ENCODE data around the gene CEP350.
"Not testable (repeated sequence)": the region's sequence is repeated elsewhere in the genome, so short reads cannot be mapped to it uniquely, and the experiment has no call there.

Gene CEP350

GRCh38 chr1:179941454-179941853 is 13.2 kb upstream of the CEP350 start:
- in situ Hi-C loops (cut with MboI; ENCODE audit: low sequenced_read_pairs): no loop called here

- in situ Hi-C loops (cut with MboI; ENCODE audit: low sequenced_read_pairs): no loop called here
Measured at GRCh38 chr1:179950651-179951050, 4.0 kb upstream of the CEP350 start.

DNA sequence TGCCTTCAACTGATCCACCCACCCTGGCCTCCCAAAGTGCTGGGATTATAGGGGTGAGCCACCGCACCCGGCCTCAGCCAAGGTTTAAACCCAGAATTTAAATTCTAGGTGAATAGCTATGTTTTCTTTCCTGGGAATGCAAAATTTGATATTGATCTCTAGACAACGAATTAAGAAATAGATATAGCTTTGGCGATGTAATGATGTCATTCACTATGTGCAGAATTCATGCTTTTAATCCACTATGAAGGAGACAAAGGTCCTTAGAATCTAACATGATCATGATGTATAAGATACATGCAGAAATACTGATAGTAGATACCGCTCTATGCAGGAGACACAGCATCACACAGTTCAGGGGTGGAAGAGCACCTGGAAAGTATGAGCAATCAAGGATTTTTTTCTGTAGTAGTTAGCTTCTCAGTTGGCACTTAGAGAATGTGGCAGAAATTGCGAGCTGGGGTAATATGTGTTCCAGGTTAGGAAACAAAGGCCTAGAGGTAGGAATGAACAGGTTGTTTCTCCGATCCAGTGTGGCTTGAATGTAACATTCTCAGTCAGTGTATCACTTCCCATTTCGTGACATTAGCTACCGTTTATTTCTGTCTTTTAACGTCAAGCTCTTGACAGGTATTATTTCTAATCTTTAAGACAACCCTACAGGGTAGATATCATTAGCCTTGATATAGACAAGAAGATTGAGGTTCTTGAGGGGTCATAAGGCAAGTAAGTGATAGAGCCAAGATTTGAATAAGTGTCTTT is 3.0 kb upstream of the CEP350 start:
- in situ Hi-C loops (cut with MboI; ENCODE audit: low sequenced_read_pairs): no loop called here

- in situ Hi-C loops (cut with MboI; ENCODE audit: low sequenced_read_pairs): no loop called here
Measured at GRCh38 chr1:179952186-179952585, 2.4 kb upstream of the CEP350 start.

GRCh38 chr1:179953974-179954492 is 577 bp upstream of the CEP350 start:
- in situ Hi-C loops (cut with MboI; ENCODE audit: low sequenced_read_pairs): no loop called here

DNA sequence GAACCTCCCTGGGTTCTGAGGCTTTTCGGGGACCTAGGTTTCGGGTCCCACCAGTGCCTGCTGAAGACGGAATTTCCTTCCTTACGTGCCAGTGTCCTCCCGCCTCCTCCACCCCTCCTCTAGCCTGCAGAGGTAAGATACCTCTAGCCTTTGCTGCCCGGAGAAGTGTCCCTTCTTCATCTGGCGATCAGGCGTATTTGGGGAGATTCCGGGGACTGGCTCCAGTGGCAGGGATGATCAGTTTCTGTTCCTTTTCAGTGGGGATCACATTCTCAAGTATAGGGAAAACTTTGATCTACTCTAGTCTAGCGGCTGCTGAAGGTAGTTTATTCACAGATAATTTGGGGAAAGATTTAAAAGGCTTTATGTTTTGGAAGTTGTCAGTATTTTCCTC is 674 bp downstream of the CEP350 start:
- in situ Hi-C loops (cut with MboI; ENCODE audit: low sequenced_read_pairs): no loop called here

- in situ Hi-C loops (cut with MboI; ENCODE audit: low sequenced_read_pairs): no loop called here
Measured at GRCh38 chr1:179955731-179956130, 1.1 kb downstream of the CEP350 start.

- in situ Hi-C loops (cut with MboI; ENCODE audit: low sequenced_read_pairs): no loop called here
Measured at GRCh38 chr1:179958359-179958758, 3.7 kb downstream of the CEP350 start.

DNA sequence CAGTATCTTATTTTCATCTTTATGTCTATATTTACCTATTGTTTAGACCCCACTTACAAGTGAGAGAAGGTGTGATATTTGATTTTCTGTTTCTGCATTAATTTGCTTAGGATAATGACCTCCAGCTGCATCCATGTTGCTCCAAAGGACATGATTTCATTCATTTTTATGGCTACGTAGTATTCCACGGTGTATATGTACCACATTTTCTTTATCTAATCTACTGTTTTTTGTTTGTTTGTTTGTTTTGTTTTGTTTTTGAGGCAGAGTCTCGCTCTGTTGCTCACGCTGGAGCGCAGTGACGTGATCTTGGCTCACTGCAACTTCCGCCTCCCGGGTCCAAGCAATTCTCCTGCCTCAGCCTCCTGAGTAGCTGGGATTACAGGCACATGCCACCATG is 7.6 kb downstream of the CEP350 start:
- in situ Hi-C loops (cut with MboI; ENCODE audit: low sequenced_read_pairs): not testable (repeated sequence)

DNA sequence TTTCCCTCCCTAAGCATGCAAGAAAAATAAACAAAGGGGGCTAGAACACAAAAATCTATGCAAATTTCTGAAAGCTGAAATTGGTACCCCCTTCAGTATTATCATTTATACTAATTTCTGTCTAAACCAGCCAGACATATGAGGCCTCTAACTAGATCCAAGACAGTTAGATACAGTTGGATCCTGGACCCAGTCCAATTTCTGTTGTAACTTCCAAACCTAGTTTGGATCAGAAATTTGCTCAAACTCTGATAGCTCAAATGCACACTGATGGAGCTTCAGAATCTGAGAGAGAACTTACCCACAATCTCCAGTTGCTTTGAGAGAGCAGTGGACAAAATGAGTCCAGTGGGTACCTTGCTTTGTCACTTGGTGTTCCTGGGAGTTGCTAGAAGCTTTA is 11.9 kb downstream of the CEP350 start:
- in situ Hi-C loops (cut with MboI; ENCODE audit: low sequenced_read_pairs): no loop called here

DNA sequence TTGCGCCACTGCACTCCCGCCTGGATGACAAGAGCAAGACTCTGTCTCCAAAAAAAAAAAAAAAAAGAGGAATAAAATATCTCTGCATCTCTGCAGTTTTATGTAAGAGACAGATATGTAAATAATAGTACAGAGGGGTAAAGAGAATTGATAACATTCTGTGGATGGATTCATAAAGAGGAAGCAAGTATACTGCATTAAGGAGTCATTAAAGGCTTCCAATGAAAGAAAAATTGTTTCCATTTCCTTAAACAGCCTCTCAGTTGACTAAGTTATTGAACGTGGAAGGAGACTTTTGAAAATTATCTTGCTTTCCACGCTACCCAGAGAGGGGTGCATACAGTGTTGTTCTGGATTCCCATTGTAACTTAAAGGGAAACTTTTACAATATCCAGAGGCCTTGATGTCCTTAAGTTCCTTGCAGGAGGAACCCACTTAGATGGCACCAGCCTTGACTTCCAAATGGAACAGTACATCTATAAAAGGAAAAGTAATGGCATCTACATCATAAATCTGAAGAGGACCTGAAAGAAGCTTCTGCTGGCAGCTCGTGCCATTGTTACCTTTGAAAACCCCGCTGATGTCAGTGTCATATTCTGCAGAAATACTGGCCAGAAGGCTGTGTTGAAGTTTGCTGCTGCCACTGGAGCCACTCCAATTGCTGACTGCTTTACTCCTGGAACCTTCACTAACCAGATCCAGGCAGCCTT is 13.8 kb downstream of the CEP350 start:
- in situ Hi-C loops (cut with MboI; ENCODE audit: low sequenced_read_pairs): no loop called here

DNA sequence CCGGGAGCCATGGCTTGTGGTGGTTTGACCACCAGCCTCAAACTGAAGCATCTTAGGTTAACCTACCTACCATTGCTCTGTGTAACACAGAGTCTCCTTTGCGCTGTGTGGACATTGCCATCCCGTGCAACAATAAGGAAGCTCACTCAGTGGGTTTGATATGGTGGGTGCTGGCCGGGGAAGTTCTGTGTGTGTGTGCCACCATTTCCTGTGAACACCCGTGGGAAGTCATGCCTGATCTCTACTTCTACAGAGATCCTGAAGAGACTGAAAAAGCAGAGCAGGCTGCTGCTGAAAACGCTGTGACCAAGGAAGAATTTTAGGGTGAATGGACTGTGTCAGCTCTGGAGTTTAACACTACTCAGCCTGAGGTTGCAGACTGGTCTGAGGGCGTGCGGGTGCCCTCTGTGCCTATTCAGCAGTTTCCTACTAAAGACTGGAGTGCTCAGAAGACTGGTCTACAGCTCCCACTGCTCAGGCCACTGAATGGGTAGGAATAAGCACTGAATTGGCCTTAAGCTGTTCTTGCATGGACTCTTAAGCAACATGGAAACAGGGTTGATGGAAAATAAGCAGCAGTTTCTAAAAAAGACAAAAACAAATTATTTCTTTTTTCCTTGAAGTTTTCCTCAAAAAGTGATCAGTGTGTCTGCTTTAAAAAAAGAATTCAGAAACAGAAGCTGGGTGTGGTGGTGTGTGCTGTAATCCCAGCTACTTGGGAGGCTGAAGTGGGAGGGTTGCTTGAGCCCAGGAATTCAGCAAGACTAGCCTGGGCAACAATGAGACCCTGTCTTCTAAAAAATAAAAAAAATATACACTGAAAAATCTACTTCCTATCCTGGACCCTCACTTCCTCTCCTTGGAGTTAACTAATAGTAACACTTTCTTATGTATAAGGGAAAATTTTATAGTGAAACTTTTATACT is 14.6 kb downstream of the CEP350 start:
- in situ Hi-C loops (cut with MboI; ENCODE audit: low sequenced_read_pairs): no loop called here

- in situ Hi-C loops (cut with MboI; ENCODE audit: low sequenced_read_pairs): no loop called here
Measured at GRCh38 chr1:179969962-179970361, 15.4 kb downstream of the CEP350 start.

- in situ Hi-C loops (cut with MboI; ENCODE audit: low sequenced_read_pairs): no loop called here
Measured at GRCh38 chr1:179971563-179972496, 17.2 kb downstream of the CEP350 start.

DNA sequence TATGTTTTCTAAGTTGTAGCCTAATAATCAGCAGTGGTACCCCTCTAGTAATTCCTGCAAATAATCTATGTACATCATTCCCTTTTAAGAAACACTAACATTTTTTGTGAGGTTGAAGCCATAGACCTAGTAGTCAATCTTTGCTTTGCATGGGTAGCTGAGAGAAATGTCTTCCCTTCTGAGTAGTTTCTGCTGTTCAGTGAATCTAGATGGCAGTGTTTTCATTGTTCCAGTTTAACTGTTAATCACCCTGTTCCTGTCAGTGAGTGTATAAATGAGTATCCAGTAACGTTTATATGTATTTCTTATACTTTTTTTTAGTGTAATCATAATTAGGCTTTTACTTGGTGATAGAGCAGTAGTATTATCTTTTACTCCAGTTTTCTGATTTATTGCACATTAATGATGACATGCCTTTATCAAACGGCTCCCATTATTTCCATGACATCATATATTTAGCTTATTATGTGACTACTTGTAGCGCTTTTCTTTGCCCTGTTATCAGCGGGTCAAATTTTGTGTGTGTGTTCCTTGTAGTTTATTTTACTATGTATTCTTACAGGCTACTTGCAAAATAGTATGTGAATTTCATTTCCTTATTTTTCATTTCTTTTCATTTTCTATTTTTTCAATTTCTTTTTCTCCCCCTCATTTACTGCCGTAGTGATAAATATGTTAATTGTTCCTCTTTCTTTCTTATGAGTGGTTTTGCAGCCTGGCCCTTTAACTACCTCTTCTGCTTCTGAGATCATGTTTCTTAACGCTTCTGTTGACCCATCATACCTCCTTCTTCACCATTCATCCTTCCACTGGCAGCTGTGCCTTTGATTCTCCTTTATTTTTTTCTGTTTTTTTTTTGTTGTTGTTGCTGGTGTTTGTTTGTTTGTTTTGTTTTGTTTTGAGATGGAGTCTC is 18.8 kb downstream of the CEP350 start:
- in situ Hi-C loops (cut with MboI; ENCODE audit: low sequenced_read_pairs): no loop called here

GRCh38 chr1:179976970-179977651 is 22.5 kb downstream of the CEP350 start:
- in situ Hi-C loops (cut with MboI; ENCODE audit: low sequenced_read_pairs): no loop called here

DNA sequence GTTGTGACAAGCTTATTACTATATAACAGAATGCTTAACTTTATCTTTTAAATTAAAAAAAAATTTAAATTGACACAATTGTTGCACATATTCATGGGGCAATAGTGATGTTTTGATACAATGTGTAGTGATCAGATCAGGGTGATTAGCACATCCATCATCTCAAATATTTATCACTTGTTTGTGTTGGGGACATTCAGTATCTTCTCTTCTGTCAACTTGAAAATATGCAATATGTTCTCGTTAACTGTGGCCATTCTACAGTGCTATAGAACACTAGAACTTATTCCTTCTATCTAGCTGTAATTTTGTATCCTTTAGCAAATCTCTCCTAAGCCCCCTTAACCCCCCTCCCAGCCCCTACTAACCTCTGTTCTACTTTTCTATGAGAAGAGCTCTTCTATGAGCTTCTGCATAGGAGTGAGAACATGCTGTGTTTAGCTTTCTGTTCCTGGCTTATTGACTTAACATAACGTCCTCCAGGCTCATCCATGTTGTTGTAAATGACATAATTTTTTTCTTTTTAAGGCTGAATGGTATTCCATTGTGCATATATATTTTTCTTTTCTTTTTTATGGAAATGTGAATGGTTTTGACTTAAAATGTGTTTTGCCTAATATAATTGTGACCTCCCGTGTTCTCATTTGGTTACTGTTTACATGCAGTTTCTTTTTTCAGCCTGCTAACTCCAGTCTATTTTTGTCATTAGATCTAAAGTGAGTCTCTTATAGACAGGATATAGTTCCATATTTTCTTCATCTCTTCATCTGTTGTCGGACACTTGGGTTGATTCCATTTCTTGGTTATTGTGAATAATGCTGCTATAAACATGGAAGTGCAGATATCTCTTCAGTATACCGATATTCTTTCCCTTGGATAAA is 23.8 kb downstream of the CEP350 start:
- in situ Hi-C loops (cut with MboI; ENCODE audit: low sequenced_read_pairs): no loop called here

GRCh38 chr1:179984101-179984500 is 29.5 kb downstream of the CEP350 start:
- in situ Hi-C loops (cut with MboI; ENCODE audit: low sequenced_read_pairs): no loop called here

Data from hTERT RPE-1 (cell line).